A549 (cell line): Measurements from ENCODE around the gene PELI3. TPM values are rescaled to one million over a fixed set of nuclear protein-coding genes. Genes with fewer than 3 reads are reported as not detected.
"Not testable (repeated sequence)": the region's sequence is repeated elsewhere in the genome, so short reads cannot be mapped to it uniquely, and the experiment has no call there.

Experiments
- ATAC-seq, 2 experiments: fragments of 200-7000 bp in 1 of 2; fragments of >200 bp in 1 of 2; cut with Nextera tagmentation in 1 of 2; cut with Tn5 transposase in 1 of 2; 3 replicates each; pipeline versions ENCODE4 v1.8.0 to v1.9.1; 2018 to 2020; ENCODE audit warnings: mild to moderate bottlenecking in 1 of 2, moderate library complexity in 1 of 2
- CTCF ChIA-PET: fragments of 300-600 bp; sonication (Branson Sonifier 250); formaldehyde crosslinking; extraction: SDS; loops from one replicate; lab custom pipeline; 2021; ENCODE audit warnings: antibody characterized with exemption, inconsistent platforms; lab: Yijun Ruan, JAX
- POLR2A ChIA-PET: fragments of 350-600 bp; formaldehyde crosslinking; extraction: SDS; loops from one replicate; lab custom pipeline; 2021; ENCODE audit warnings: antibody characterized with exemption, inconsistent platforms; lab: Yijun Ruan, JAX
- DNase-seq, 2 experiments: peaks; one replicate each; pipeline versions ENCODE4 v3.0.0 to v3.0.0-alpha.2; 2011 to 2016; ENCODE audit warnings: low read depth in 1 of 2, low spot score in 1 of 2
- FAIRE-seq: peaks from 2 replicates; lab custom pipeline; 2011; peaks lifted over from hg19 to GRCh38; lab: Jason Lieb, UNC
- H3K27ac ChIP-seq, 2 experiments: fragments of >200 bp; sonication (Bioruptor Twin); formaldehyde crosslinking; 3 replicates each; pipeline ENCODE4 v1.5.1; 2016 to 2017
- H3K4me1 ChIP-seq: fragments of >200 bp; sonication (Bioruptor Twin); formaldehyde crosslinking; 3 replicates; pipeline ENCODE4 v1.6.1; 2016
- H3K4me2 ChIP-seq: fragments of >200 bp; sonication (Bioruptor Twin); formaldehyde crosslinking; 3 replicates; pipeline ENCODE4 v1.6.1; 2016
- H3K4me3 ChIP-seq: fragments of >200 bp; sonication (Bioruptor Twin); formaldehyde crosslinking; 3 replicates; pipeline ENCODE4 v1.5.1; 2016
- H3K9me3 ChIP-seq: fragments of >200 bp; sonication (Bioruptor Twin); formaldehyde crosslinking; 3 replicates; pipeline ENCODE4 v1.6.1; 2016
- CHD2 ChIP-seq: fragments of 150-350 bp; IDR thresholded peaks from 2 replicates; pipeline ENCODE4 v1.6.1; 2014; ENCODE audit warnings: low read length; ENCODE audit not compliant: partially characterized antibody
- CHD4 ChIP-seq: fragments of 200-600 bp; sonication (generic); IDR thresholded peaks from 2 replicates; pipeline ENCODE4 v1.6.1; 2016; ENCODE audit warnings: antibody characterized with exemption, mild to moderate bottlenecking, borderline replicate concordance
- EP300 ChIP-seq, 2 experiments: fragments of >200 bp; sonication (Bioruptor Twin); formaldehyde crosslinking; IDR thresholded peaks; 2 replicates in 1 of 2; 3 replicates in 1 of 2; pipeline ENCODE4 v1.6.1; 2016 to 2017
- HMGXB4 ChIP-seq: fragments of 250-450 bp; sonication (Bioruptor Pico); IDR thresholded peaks from 2 replicates; pipeline ENCODE4 v1.5.0; 2021; ENCODE audit warnings: mild to moderate bottlenecking, moderate library complexity, borderline replicate concordance
- HOXB5 ChIP-seq: fragments of 250-450 bp; sonication (Bioruptor Pico); IDR thresholded peaks from 2 replicates; pipeline ENCODE4 v1.5.0; 2020; ENCODE audit warnings: mild to moderate bottlenecking, moderate library complexity
- JUNB ChIP-seq: fragments of >200 bp; sonication (Bioruptor Twin); formaldehyde crosslinking; IDR thresholded peaks from 2 replicates; pipeline ENCODE4 v1.6.1; 2016
- KDM5A ChIP-seq: fragments of 200-600 bp; sonication (generic); IDR thresholded peaks from 2 replicates; pipeline ENCODE4 v1.6.1; 2016; ENCODE audit warnings: antibody characterized with exemption, mild to moderate bottlenecking
- MAFK ChIP-seq: fragments of 450-650 bp; IDR thresholded peaks from 2 replicates; pipeline ENCODE4 v1.6.1; 2014; ENCODE audit not compliant: partially characterized antibody
- MAZ ChIP-seq: fragments of 150-350 bp; IDR thresholded peaks from 2 replicates; pipeline ENCODE4 v1.6.1; 2014; ENCODE audit warnings: antibody characterized with exemption, low read depth, low read length, borderline replicate concordance
- PHF8 ChIP-seq: fragments of 200-600 bp; sonication (generic); IDR thresholded peaks from 2 replicates; pipeline ENCODE4 v1.6.1; 2016; ENCODE audit warnings: low read depth, mild to moderate bottlenecking, antibody characterized with exemption, moderate library complexity, borderline replicate concordance
- POLR2A ChIP-seq: IDR thresholded peaks from 2 replicates; pipeline ENCODE4 v1.6.1; 2012; ENCODE audit warnings: mild to moderate bottlenecking, low read length
- POLR2AphosphoS2 ChIP-seq: conservative IDR thresholded peaks from 2 replicates; pipeline ENCODE4 v1.6.1; 2012; ENCODE audit warnings: low read length, improper control_type of control experiment, inconsistent platforms
- REST ChIP-seq: fragments of 200-600 bp; sonication (generic); IDR thresholded peaks from 2 replicates; pipeline ENCODE4 v1.6.1; 2016; ENCODE audit warnings: antibody characterized with exemption, mild to moderate bottlenecking, moderate library complexity
- SMC3 ChIP-seq: fragments of >200 bp; sonication (Bioruptor Twin); formaldehyde crosslinking; IDR thresholded peaks from 3 replicates; pipeline ENCODE4 v1.6.1; 2018; ENCODE audit warnings: inconsistent platforms
- TFCP2L1 ChIP-seq: fragments of 250-450 bp; sonication (Bioruptor Pico); IDR thresholded peaks from 2 replicates; pipeline ENCODE4 v1.5.0; 2021; ENCODE audit warnings: mild to moderate bottlenecking
- ZC3H11A ChIP-seq: fragments of 450-650 bp; IDR thresholded peaks from 2 replicates; pipeline ENCODE4 v1.6.1; 2014; ENCODE audit warnings: antibody characterized with exemption, mild to moderate bottlenecking
- WGBS: methylation state at CpG from one replicate; pipeline ENCODE4 v1.1.6; 2017; ENCODE audit errors: missing lambda C conversion rate; 5-methylcytosine and 5-hydroxymethylcytosine counted together
- polyA plus RNA-seq, 4 experiments: library from polyadenylated mRNA; depleted of rRNA in 3 of 4; stranded (reverse); fragments of >200 nt; fragmentation: RNase III in 1 of 4; extraction: RNeasy Plus Mini Kit Qiagen cat#74134 plus additional on column Dnase treatment in 1 of 4; gene quantifications; 2 replicates in 3 of 4; 3 replicates in 1 of 4; pipeline ENCODE4 v1.2.3, GENCODE V29; 2011 to 2017
- TF ChIP-seq, protein P1 (sequence below): fragments of >200 bp; sonication (Bioruptor Twin); formaldehyde crosslinking; IDR thresholded peaks from 3 replicates; pipeline ENCODE4 v1.5.1; 2016
- TF ChIP-seq, protein P2 (sequence below): IDR thresholded peaks from 2 replicates; pipeline ENCODE4 v1.6.1; 2012
- TF ChIP-seq, protein P3 (sequence below): IDR thresholded peaks from 2 replicates; pipeline ENCODE4 v1.6.1; 2012

Gene PELI3
- polyA plus RNA-seq, 2 of the 4 experiments (the other 2 are of a cell fraction): 2.3 to 5.7 TPM

DNA sequence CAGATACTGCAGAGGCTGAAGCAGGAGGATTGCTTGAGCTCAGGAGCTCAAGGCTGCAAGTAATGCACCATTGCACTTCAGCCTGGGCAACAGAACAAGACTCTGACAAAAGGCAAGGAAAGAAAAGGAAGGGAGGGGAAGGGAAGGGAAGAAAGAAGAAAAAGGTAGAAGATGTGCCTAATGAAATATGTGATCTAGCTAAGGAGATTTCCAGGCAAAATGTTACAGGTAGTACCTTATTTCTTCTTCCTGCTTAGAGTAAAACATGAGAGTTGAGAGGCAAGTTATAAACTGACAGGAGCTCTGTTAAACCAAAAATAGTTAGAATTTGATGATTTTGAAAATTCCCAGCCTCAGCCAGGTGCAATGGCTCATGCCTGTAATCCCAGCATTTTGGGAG lies 4.7 kb upstream of the PELI3 start:
- no peak for ATAC-seq
- H3K27ac ChIP-seq: no peak overlapping the region
- CTCF ChIA-PET: interaction anchor here (0.9 to 3.6 kb wide), 5 partner anchors 17 to 97 kb away, joined by 3 to 15 read pairs (median 4); partner anchors contain the start of gene MRPL11
- TF ChIP-seq EP300 (IDR thresholded peaks at IDR 0.05) (no peak), TFCP2L1 (CRISPR knock-in tag) (no peak), MAZ (no peak), ZC3H11A (no peak), CHD4 (no peak), KDM5A (no peak), POLR2AphosphoS2 (no peak)
- TF ChIP-seq, all 56 proteins: peak for 0
- POLR2A ChIA-PET: no interaction called here
- no peak overlapping the region for H3K4me3 ChIP-seq
- H3K4me2 ChIP-seq: no peak overlapping the region
- DNase-seq: no peak
- H3K9me3 ChIP-seq: peaks cover 5% of the 10 kb centered on the region
- 0 out of 3 replicates have a peak, but pooled peaks cover 3% of the 10 kb centered on the region for H3K4me1 ChIP-seq
- no peak for FAIRE-seq

GRCh38 chr11:66462911-66463310 lies 3.8 kb upstream of the PELI3 start:
- Histone ChIP-seq H3K9me3 (peaks cover 5% of the 10 kb centered on the region), H3K4me3 (no peak overlapping the region), H3K4me1 (peaks cover 9% of the 10 kb centered on the region), H3K4me2 (no peak overlapping the region), H3K27ac (no peak overlapping the region)
- ChIA-PET POLR2A (no interaction called here), CTCF (interaction anchor here (0.9 to 3.6 kb wide), 5 partner anchors 16 to 72 kb away, joined by 3 to 15 read pairs (median 3); partner anchors contain the start of gene MRPL11)
- ATAC-seq (no peak), DNase-seq (no peak), FAIRE-seq (no peak)
- WGBS: 47% methylated on average over 3 of the region's 3 CpGs
- TF ChIP-seq SMC3: no peak
- no peak for TF ChIP-seq ZC3H11A
- TF ChIP-seq CHD2: no peak
- TF ChIP-seq MAFK: no peak
- TF ChIP-seq, protein P1, sequence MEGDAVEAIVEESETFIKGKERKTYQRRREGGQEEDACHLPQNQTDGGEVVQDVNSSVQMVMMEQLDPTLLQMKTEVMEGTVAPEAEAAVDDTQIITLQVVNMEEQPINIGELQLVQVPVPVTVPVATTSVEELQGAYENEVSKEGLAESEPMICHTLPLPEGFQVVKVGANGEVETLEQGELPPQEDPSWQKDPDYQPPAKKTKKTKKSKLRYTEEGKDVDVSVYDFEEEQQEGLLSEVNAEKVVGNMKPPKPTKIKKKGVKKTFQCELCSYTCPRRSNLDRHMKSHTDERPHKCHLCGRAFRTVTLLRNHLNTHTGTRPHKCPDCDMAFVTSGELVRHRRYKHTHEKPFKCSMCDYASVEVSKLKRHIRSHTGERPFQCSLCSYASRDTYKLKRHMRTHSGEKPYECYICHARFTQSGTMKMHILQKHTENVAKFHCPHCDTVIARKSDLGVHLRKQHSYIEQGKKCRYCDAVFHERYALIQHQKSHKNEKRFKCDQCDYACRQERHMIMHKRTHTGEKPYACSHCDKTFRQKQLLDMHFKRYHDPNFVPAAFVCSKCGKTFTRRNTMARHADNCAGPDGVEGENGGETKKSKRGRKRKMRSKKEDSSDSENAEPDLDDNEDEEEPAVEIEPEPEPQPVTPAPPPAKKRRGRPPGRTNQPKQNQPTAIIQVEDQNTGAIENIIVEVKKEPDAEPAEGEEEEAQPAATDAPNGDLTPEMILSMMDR: no peak
- TF ChIP-seq, protein P2, sequence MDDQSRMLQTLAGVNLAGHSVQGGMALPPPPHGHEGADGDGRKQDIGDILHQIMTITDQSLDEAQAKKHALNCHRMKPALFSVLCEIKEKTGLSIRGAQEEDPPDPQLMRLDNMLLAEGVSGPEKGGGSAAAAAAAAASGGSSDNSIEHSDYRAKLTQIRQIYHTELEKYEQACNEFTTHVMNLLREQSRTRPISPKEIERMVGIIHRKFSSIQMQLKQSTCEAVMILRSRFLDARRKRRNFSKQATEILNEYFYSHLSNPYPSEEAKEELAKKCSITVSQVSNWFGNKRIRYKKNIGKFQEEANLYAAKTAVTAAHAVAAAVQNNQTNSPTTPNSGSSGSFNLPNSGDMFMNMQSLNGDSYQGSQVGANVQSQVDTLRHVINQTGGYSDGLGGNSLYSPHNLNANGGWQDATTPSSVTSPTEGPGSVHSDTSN: no peak
- no peak for TF ChIP-seq HOXB5 (CRISPR knock-in tag)
- TF ChIP-seq REST: no peak
- no peak for TF ChIP-seq JUNB
- TF ChIP-seq HMGXB4 (CRISPR knock-in tag): no peak
- TF ChIP-seq, protein P3, sequence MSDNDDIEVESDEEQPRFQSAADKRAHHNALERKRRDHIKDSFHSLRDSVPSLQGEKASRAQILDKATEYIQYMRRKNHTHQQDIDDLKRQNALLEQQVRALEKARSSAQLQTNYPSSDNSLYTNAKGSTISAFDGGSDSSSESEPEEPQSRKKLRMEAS: no peak
- no peak for TF ChIP-seq PHF8
- no peak for TF ChIP-seq POLR2A

DNA sequence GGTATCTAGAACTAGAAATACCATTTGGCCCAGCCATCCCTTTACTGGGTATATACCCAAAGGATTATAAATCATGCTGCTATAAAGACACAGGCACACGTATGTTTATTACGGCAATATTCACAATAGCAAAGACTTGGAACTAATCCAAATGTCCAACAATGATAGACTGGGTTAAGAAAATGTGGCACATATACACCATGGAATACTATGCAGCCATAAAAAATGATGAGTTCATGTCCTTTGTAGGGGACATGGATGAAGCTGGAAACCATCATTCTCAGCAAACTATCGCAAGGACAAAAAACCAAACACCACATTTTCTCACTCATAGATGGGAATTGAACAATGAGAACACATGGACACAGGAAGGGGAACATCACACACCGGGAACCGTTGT lies 2.6 kb upstream of the PELI3 start:
- H3K27ac ChIP-seq, H3K9me3 ChIP-seq, ATAC-seq, H3K4me2 ChIP-seq, DNase-seq, FAIRE-seq, POLR2A ChIA-PET, H3K4me3 ChIP-seq: not testable (repeated sequence)
- WGBS: 76% methylated on average over 5 of the region's 5 CpGs
- CTCF ChIA-PET: interaction anchor here (1.1 to 3.6 kb wide), 4 partner anchors 15 to 34 kb away, joined by 3 to 15 read pairs (median 7); partner anchors contain the start of gene MRPL11
- H3K4me1 ChIP-seq: peaks cover 10% of the 10 kb centered on the region
